Measurements from ENCODE around the gene PANK2.
A peak's percentile ranks its signal among the peaks of the same experiment; 100 is the strongest.

The PANK2 gene

GRCh38 chr20:3900187-3900604, 11.0 kb downstream of the PANK2 start:
- intact Hi-C loops (cut with DNase I; ENCODE audit: low total_unique reads), result no loop called here
- DNase-seq, result no peak
- Histone ChIP-seq H3K36me3 (no peaks in the 10 kb centered on the region), H3K4me1 (peaks cover 0 to 97% (median 51%) of the 10 kb centered on the region in 4 donors), H3K9me3 (no peaks in the 10 kb centered on the region), H3K4me3 (no peak overlapping the region), H3K27ac (no peak overlapping the region), H3K27me3 (no peaks in the 10 kb centered on the region)
- TF ChIP-seq, protein P1, sequence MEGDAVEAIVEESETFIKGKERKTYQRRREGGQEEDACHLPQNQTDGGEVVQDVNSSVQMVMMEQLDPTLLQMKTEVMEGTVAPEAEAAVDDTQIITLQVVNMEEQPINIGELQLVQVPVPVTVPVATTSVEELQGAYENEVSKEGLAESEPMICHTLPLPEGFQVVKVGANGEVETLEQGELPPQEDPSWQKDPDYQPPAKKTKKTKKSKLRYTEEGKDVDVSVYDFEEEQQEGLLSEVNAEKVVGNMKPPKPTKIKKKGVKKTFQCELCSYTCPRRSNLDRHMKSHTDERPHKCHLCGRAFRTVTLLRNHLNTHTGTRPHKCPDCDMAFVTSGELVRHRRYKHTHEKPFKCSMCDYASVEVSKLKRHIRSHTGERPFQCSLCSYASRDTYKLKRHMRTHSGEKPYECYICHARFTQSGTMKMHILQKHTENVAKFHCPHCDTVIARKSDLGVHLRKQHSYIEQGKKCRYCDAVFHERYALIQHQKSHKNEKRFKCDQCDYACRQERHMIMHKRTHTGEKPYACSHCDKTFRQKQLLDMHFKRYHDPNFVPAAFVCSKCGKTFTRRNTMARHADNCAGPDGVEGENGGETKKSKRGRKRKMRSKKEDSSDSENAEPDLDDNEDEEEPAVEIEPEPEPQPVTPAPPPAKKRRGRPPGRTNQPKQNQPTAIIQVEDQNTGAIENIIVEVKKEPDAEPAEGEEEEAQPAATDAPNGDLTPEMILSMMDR (IDR thresholded peaks at IDR 0.05), result no peak

DNA sequence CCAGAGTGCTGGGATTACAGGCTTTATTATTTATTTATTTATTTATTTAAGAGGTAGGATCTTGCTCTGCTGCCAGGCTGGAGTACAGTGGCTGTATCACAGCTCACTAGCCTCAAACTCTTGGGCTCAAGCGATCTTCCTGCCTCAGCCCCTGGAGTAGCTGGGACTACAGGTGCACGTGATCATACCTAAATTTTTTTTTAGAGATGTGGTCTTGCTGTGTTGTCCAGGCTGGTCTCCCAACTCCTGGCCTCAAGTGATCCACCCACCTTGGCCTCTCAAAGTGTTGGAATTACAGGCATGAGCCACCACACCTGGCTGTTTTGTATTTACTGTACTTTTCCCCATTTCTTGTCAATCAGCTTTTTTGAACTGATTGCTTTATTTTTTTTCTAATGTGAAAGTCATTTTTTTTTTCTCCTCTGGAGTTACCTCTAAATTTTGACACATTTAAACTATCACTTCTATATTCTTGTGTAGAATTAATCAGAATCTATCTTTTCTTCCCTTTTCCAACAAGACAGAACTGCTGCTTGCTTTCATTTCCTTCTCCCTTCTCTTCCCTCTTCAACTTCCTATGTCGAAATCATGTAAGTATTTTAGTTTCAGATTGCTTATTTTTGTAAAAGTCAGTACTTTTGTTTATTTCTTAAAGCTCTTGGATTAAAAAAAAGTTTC, 12.0 kb downstream of the PANK2 start:
- H3K4me3 ChIP-seq, result peak overlapping the region in 1 of 2 donors; percentile 17
- intact Hi-C loops (cut with DNase I; ENCODE audit: low total_unique reads), result no loop called here
- peak in 1 of 2 donors; percentile 13 for DNase-seq
- no peaks in the 10 kb centered on the region for H3K9me3 ChIP-seq
- peak overlapping the region; percentile 22 to 39 for H3K27ac ChIP-seq
- no peaks in the 10 kb centered on the region for H3K36me3 ChIP-seq
- peaks cover 0 to 96% (median 50%) of the 10 kb centered on the region in 4 donors for H3K4me1 ChIP-seq
- TF ChIP-seq, protein P1 (IDR thresholded peaks at IDR 0.05), result no peak
- no peaks in the 10 kb centered on the region for H3K27me3 ChIP-seq

DNA sequence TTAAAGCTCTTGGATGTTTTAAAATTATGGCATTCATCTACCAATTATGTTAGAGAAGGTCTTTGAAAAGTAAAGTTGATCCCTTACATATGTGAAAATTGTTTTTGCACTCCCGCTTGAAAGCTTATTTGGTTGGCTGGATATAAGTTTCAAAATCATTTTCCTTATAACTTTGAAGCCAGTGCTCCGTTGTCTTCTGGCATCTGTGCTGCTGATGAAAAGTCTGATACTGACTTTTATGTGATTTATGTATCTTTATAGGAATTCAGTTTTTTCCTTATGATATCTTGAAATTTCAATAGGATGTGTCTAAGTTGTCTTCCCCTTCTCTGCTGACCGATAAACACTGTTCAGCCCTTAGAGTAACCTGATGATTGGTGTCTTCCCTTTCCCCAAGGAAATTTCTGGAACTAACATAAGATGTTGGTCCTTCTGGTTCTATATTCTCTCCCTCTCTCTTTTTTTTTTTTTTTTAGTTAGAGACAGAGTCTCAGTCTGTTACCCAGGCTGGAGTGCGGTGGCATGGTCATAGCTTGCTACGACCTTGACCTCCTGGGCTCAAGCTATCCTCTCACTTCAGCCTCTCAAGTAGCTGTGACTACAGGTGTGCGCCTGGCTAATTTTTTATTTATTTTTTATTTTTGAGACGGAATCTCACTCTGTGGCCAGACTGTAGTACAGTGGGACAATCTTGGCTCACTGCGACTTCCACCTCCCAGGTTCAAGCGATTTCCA, 12.7 kb downstream of the PANK2 start:
- Histone ChIP-seq H3K36me3 (no peaks in the 10 kb centered on the region), H3K4me3 (peak overlapping the region in 1 of 2 donors; percentile 17), H3K9me3 (no peaks in the 10 kb centered on the region), H3K4me1 (peaks cover 0 to 95% (median 43%) of the 10 kb centered on the region in 4 donors), H3K27ac (peak overlapping the region; percentile 22 to 39), H3K27me3 (no peaks in the 10 kb centered on the region)
- DNase-seq, result peak in 1 of 2 donors; percentile 10
- intact Hi-C loops (cut with DNase I; ENCODE audit: low total_unique reads), result no loop called here
- TF ChIP-seq, protein P1 (IDR thresholded peaks at IDR 0.05), result no peak

DNA sequence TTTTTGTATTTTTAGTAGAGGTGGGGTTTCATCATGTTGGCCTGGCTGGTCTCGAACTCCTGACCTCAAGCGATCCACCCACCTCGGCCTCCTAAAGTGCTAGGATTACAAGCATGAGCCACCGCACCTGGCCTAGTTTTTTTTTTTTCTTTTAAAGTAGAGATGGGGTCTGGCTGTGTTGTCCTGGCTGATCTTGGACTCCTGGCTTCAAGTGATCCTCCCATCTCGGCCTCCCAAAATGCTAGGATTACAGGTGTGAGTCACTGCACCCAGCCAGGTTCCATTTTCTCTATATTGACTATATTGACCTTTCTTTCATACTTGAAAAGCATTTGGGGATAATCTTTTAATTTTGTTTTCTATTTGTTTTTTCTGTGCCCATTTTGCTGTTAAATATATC, 13.3 kb downstream of the PANK2 start:
- Histone ChIP-seq H3K36me3 (no peaks in the 10 kb centered on the region), H3K27me3 (no peaks in the 10 kb centered on the region), H3K27ac (peak overlapping the region; percentile 22 to 39), H3K4me3 (no peak overlapping the region), H3K4me1 (peaks cover 0 to 95% (median 40%) of the 10 kb centered on the region in 4 donors), H3K9me3 (no peaks in the 10 kb centered on the region)
- TF ChIP-seq, protein P1 (IDR thresholded peaks at IDR 0.05), result no peak
- DNase-seq, result peak in 1 of 2 donors; percentile 8
- intact Hi-C loops (cut with DNase I; ENCODE audit: low total_unique reads), result no loop called here

GRCh38 chr20:3904224-3904623, 15.0 kb downstream of the PANK2 start:
- intact Hi-C loops (cut with DNase I; ENCODE audit: low total_unique reads), result no loop called here
- H3K27ac ChIP-seq, result no peak overlapping the region
- peaks cover 11 to 14% (median 13%) of the 10 kb centered on the region in 3 donors for H3K36me3 ChIP-seq
- no peak for DNase-seq
- H3K27me3 ChIP-seq, result no peaks in the 10 kb centered on the region
- TF ChIP-seq, protein P1 (IDR thresholded peaks at IDR 0.05), result no peak
- H3K4me3 ChIP-seq, result no peak overlapping the region
- H3K9me3 ChIP-seq, result no peaks in the 10 kb centered on the region
- peaks cover 0 to 95% (median 32%) of the 10 kb centered on the region in 4 donors for H3K4me1 ChIP-seq

Measured in tibial artery (tissue), 4 donors.